22Rv1 (cell line): ENCODE results near the gene TCP11.

Experiments used
- ZFX ChIP-seq: fragments of 450-650 bp; IDR thresholded peaks from 2 replicates; pipeline ENCODE4 v1.6.1; 2017; ENCODE audit warnings: antibody characterized with exemption, borderline replicate concordance
- TF ChIP-seq, protein P1 (sequence below): fragments of 450-650 bp; IDR thresholded peaks from 2 replicates; pipeline ENCODE4 v1.5.1; 2017; ENCODE audit warnings: mild to moderate bottlenecking

DNA sequence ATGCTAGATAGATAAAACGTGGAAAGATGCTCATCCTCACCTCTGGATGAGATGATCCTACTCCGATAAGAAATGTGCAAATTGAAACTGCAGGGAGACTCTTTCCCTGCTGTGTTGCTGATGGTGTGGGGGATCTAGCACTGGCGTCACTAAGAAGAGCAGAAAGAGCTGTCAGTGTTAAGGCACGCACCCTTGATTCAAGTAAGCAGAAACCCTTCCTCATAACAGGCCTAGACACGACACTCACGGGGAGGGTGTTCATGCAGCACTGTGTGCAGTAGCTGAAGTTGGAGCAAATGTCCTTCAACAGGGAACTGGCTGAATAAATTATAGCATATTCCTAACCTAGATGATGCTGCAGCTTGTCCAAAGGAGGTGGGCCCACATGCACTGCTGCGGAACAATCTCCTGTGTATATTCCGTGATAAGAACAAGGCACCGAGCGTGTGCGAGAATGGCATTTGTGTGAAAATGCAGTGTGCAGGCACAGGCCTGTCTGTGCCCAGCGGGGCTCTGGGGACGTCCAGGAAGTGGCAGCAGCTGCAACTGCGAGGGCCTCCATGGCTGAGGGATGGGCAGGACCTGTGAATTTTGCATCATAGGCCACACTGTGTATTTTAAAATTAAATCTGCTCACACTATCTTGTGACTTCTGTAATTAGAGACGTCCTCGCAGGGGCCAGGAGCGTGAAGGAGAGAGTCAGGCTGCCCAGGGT, 64.0 kb downstream of the TCP11 start:
- TF ChIP-seq ZFX: no peak
- TF ChIP-seq, protein P1, sequence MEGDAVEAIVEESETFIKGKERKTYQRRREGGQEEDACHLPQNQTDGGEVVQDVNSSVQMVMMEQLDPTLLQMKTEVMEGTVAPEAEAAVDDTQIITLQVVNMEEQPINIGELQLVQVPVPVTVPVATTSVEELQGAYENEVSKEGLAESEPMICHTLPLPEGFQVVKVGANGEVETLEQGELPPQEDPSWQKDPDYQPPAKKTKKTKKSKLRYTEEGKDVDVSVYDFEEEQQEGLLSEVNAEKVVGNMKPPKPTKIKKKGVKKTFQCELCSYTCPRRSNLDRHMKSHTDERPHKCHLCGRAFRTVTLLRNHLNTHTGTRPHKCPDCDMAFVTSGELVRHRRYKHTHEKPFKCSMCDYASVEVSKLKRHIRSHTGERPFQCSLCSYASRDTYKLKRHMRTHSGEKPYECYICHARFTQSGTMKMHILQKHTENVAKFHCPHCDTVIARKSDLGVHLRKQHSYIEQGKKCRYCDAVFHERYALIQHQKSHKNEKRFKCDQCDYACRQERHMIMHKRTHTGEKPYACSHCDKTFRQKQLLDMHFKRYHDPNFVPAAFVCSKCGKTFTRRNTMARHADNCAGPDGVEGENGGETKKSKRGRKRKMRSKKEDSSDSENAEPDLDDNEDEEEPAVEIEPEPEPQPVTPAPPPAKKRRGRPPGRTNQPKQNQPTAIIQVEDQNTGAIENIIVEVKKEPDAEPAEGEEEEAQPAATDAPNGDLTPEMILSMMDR: no peak
